Peyer's patch (tissue), 4 donors: Measurements from ENCODE around the gene GCAT. TPM values are rescaled to one million over a fixed set of nuclear protein-coding genes. Genes with fewer than 3 reads are reported as not detected.

Source experiments
- DNase-seq, 3 donors: peaks; one replicate each; pipeline ENCODE4 v3.0.0-alpha.2; 2017 to 2019
- H3K27ac ChIP-seq, 4 donors: fragments of 200-600 bp; sonication (generic); one replicate each; pipeline ENCODE4 v1.5.1; 2016 to 2019
- H3K27me3 ChIP-seq, 2 donors: fragments of 200-600 bp; sonication (generic); one replicate each; pipeline ENCODE4 v1.5.1; 2019
- H3K36me3 ChIP-seq, 3 donors: fragments of 200-600 bp; sonication (generic); one replicate each; pipeline ENCODE4 v1.5.1; 2016 to 2019
- H3K4me1 ChIP-seq, 4 donors: fragments of 200-600 bp; sonication (generic); one replicate each; pipeline ENCODE4 v1.5.1; 2016 to 2019
- H3K4me3 ChIP-seq, 4 donors: fragments of 200-600 bp; sonication (generic); 1 replicate in 3 of 4; 2 replicates in 1 of 4; pipeline ENCODE4 v1.5.1; 2016 to 2019; ENCODE audit warnings: mild to moderate bottlenecking in 1 of 4
- H3K9me3 ChIP-seq, 4 donors: fragments of 200-600 bp; sonication (generic); one replicate each; pipeline ENCODE4 v1.5.1; 2016 to 2019; ENCODE audit warnings: mild to moderate bottlenecking in 1 of 4
- CTCF ChIP-seq, 6 experiments: fragments of 450-650 bp in 4 of 6; fragments of 200-600 bp in 2 of 6; sonication (generic) in 1 of 6; IDR thresholded peaks; one replicate each; pipeline ENCODE4 v1.5.1; 2017 to 2019; ENCODE audit warnings: antibody characterized with exemption in 6 of 6, mild to moderate bottlenecking in 3 of 6, moderate library complexity in 1 of 6
- POLR2A ChIP-seq, 2 donors: fragments of 450-650 bp; IDR thresholded peaks; one replicate each; pipeline ENCODE4 v1.5.1; 2017; ENCODE audit warnings: antibody characterized with exemption in 2 of 2, mild to moderate bottlenecking in 2 of 2, moderate library complexity in 2 of 2
- total RNA-seq, 4 donors: library from RNA; depleted of rRNA; stranded (reverse); fragments of >200 nt; gene quantifications; one replicate each; pipeline ENCODE4 v1.1.0, GENCODE V29; 2016

The GCAT gene
- total RNA-seq, 4 donors from 2014 or later: 3.8 to 9.3 (median 8.9) TPM

- TF ChIP-seq POLR2A (IDR thresholded peaks at IDR 0.05) (no peak), CTCF (IDR thresholded peaks at IDR 0.05) (no peak)
- peaks cover 0 to 77% (median 0%) of the 10 kb centered on the region in 3 donors for H3K36me3 ChIP-seq
- no peak overlapping the region for H3K4me3 ChIP-seq
- no peaks in the 10 kb centered on the region for H3K27me3 ChIP-seq
- H3K4me1 ChIP-seq: no peaks in the 10 kb centered on the region
- DNase-seq: no peak
- no peaks in the 10 kb centered on the region for H3K9me3 ChIP-seq
- no peak overlapping the region for H3K27ac ChIP-seq
Measured at GRCh38 chr22:37763012-37763411, 44.7 kb upstream of the GCAT start.

GRCh38 chr22:37763652-37764051, 44.1 kb upstream of the GCAT start:
- no peaks in the 10 kb centered on the region for H3K9me3 ChIP-seq
- H3K36me3 ChIP-seq: peaks cover 0 to 77% (median 0%) of the 10 kb centered on the region in 3 donors
- H3K27ac ChIP-seq: no peak overlapping the region
- no peaks in the 10 kb centered on the region for H3K4me1 ChIP-seq
- TF ChIP-seq CTCF (IDR thresholded peaks at IDR 0.05): no peak
- no peak for TF ChIP-seq POLR2A (IDR thresholded peaks at IDR 0.05)
- no peaks in the 10 kb centered on the region for H3K27me3 ChIP-seq
- H3K4me3 ChIP-seq: no peak overlapping the region
- DNase-seq: no peak

GRCh38 chr22:37764622-37765021, 43.1 kb upstream of the GCAT start:
- Histone ChIP-seq H3K36me3 (peaks cover 0 to 77% (median 0%) of the 10 kb centered on the region in 3 donors), H3K27ac (no peak overlapping the region), H3K27me3 (no peaks in the 10 kb centered on the region), H3K4me3 (no peak overlapping the region), H3K9me3 (no peaks in the 10 kb centered on the region), H3K4me1 (no peaks in the 10 kb centered on the region)
- DNase-seq: no peak
- TF ChIP-seq POLR2A (IDR thresholded peaks at IDR 0.05) (no peak), CTCF (IDR thresholded peaks at IDR 0.05) (no peak)

- no peaks in the 10 kb centered on the region for H3K27me3 ChIP-seq
- no peak overlapping the region for H3K27ac ChIP-seq
- H3K4me3 ChIP-seq: no peak overlapping the region
- TF ChIP-seq CTCF (IDR thresholded peaks at IDR 0.05) (no peak), POLR2A (IDR thresholded peaks at IDR 0.05) (no peak)
- no peaks in the 10 kb centered on the region for H3K4me1 ChIP-seq
- H3K36me3 ChIP-seq: peaks cover 0 to 72% (median 0%) of the 10 kb centered on the region in 3 donors
- no peaks in the 10 kb centered on the region for H3K9me3 ChIP-seq
- DNase-seq: no peak
Measured at GRCh38 chr22:37765498-37765897, 42.2 kb upstream of the GCAT start.

GRCh38 chr22:37765953-37766576, 41.7 kb upstream of the GCAT start:
- H3K4me3 ChIP-seq: no peak overlapping the region
- H3K9me3 ChIP-seq: no peaks in the 10 kb centered on the region
- no peak for DNase-seq
- H3K27me3 ChIP-seq: no peaks in the 10 kb centered on the region
- no peaks in the 10 kb centered on the region for H3K4me1 ChIP-seq
- peaks cover 0 to 76% (median 0%) of the 10 kb centered on the region in 3 donors for H3K36me3 ChIP-seq
- no peak overlapping the region for H3K27ac ChIP-seq
- TF ChIP-seq CTCF (IDR thresholded peaks at IDR 0.05) (no peak), POLR2A (IDR thresholded peaks at IDR 0.05) (no peak)
